ENCODE measurements around the gene CRK. TPM values are rescaled to one million over a fixed set of nuclear protein-coding genes. Genes with fewer than 3 reads are reported as not detected.

The CRK gene
- total and polyA plus RNA-seq, 10 of the 15 experiments (the other 5 are each of a cell fraction or from before 2014, with no cell fraction given), result 11.1 to 23.8 (median 20.5) TPM

- no peak for DNase-seq (ENCODE audit: low read depth, low spot score)
- POLR2A ChIA-PET, result no interaction called here
- no peak for ATAC-seq
- CTCF ChIA-PET, result interaction anchor here (1.8 kb wide), 1 partner anchor 49 kb away, joined by 7 read pairs; no protein-coding TSS in a partner anchor
- in situ Hi-C loops (cut with MboI) (no loop called here), intact Hi-C loops (cut with micrococcal nuclease; ENCODE audit: unreplicated experiment) (no loop called here)
- no peaks in the 10 kb centered on the region for H3K4me1 ChIP-seq (ENCODE audit: control insufficient read depth, insufficient read depth, low read length)
- H3K4me2 ChIP-seq (ENCODE audit: control insufficient read depth, insufficient read depth), result no peak overlapping the region
- no peaks in the 10 kb centered on the region for H3K79me2 ChIP-seq (ENCODE audit: control insufficient read depth, insufficient read depth, low read length)
- H3K9me3 ChIP-seq (replicated peaks; ENCODE audit: control insufficient read depth, insufficient read depth, low read length), result no peaks in the 10 kb centered on the region
- 83% methylated on average over 10 of the region's 10 CpGs for WGBS (ENCODE audit: insufficient coverage, insufficient replicate concordance, low lambda C conversion rate, missing lambda C conversion rate)
- BruUV-seq (replicated peaks), result no TSS peak
- no peaks in the 10 kb centered on the region for H4K20me1 ChIP-seq (ENCODE audit: control insufficient read depth, insufficient read depth)
- SMC1A ChIA-PET (ENCODE audit: uncharacterized antibody, unreplicated experiment), result interaction anchor here (0.7 to 0.8 kb wide), 3 partner anchors 17 to 52 kb away, joined by 3 read pairs; no protein-coding TSS in a partner anchor
- RAD21 ChIA-PET (ENCODE audit: unreplicated experiment), result no interaction called here
- H2AFZ ChIP-seq (ENCODE audit: control insufficient read depth, low read depth, low read length), result no peak overlapping the region
- no peak for FAIRE-seq
- H3K9ac ChIP-seq (ENCODE audit: control insufficient read depth, insufficient read depth, low read length), result no peak overlapping the region
- no peak overlapping the region for H3K4me3 ChIP-seq
- no peak overlapping the region for H3K27ac ChIP-seq (ENCODE audit: control insufficient read depth, insufficient read depth)
- H3K36me3 ChIP-seq (ENCODE audit: control insufficient read depth in 2 of 2, insufficient read depth in 2 of 2, low read length in 1 of 2), result no peaks in the 10 kb centered on the region
- no peaks in the 10 kb centered on the region for H3K27me3 ChIP-seq (replicated peaks in 1 of 2; ENCODE audit: control insufficient read depth in 2 of 2, insufficient read depth in 2 of 2, low read length in 1 of 2)
- no peak for TF ChIP-seq ZNF274 (IDR thresholded peaks at IDR 0.05; ENCODE audit: insufficient read depth, insufficient read length)
- TF ChIP-seq PAX5 (IDR thresholded peaks at IDR 0.05; ENCODE audit: borderline replicate concordance, low read depth, low read length), result no peak
- TF ChIP-seq POLR2AphosphoS5 (IDR thresholded peaks at IDR 0.05; ENCODE audit: low read length), result no peak
- no peak for TF ChIP-seq CHD4 (IDR thresholded peaks at IDR 0.05)
- TF ChIP-seq SMAD5 (IDR thresholded peaks at IDR 0.05; ENCODE audit: low read depth), result no peak
- TF ChIP-seq SP1 (IDR thresholded peaks at IDR 0.05; ENCODE audit: low read depth, low read length), result no peak
- no peak for TF ChIP-seq CHD1 (IDR thresholded peaks at IDR 0.05; ENCODE audit: low read depth, low read length)
- TF ChIP-seq MTA3 (IDR thresholded peaks at IDR 0.05; ENCODE audit: borderline replicate concordance, low read length), result no peak
- no peak for TF ChIP-seq IRF4 (IDR thresholded peaks at IDR 0.05; ENCODE audit: low read depth, low read length)
- TF ChIP-seq REST (IDR thresholded peaks at IDR 0.05; ENCODE audit: low read depth, low read length), result no peak
- no peak for TF ChIP-seq IRF3 (IDR thresholded peaks at IDR 0.05)
- no peak for TF ChIP-seq YBX1 (IDR thresholded peaks at IDR 0.05)
- no peak for TF ChIP-seq NFYA (IDR thresholded peaks at IDR 0.05; ENCODE audit: borderline replicate concordance, low read depth, low read length)
- TF ChIP-seq E2F4 (IDR thresholded peaks at IDR 0.05; ENCODE audit: low read depth, low read length), result no peak
- no peak for TF ChIP-seq HDAC2 (IDR thresholded peaks at IDR 0.05)
Observed at GRCh38 chr17:1414634-1415033, 41.4 kb downstream of the CRK start.
